ENCODE data around the gene AKAP14. TPM values are rescaled to one million over a fixed set of nuclear protein-coding genes. Genes with fewer than 3 reads are reported as not detected.
"Not testable (repeated sequence)": the region's sequence is repeated elsewhere in the genome, so short reads cannot be mapped to it uniquely, and the experiment has no call there.

The AKAP14 gene
- total RNA-seq, result not detected in 2 replicates

DNA sequence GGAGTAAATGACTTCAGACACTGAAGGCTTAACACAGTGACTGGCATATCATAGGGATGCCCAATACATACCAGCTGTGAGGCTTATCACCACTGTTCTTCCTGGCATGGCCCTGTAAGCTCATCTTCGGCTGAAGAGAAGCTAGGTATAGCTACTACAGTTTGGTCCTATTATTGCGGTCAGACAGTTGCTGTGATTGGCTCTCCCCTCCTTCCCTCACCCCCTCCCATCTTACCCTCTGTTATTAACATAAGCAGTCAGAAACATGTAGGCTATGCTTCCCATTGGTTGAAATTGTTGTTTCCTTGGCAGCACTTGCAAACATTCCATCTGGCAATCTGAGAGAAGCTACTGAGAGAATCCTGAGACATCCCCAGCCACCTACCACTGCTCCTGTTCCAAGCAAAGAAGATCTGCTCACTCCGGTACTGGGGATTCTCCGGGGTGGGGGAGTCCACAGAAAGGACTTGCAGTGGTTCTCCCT, at the start of gene AKAP14:
TSS of gene AKAP14 (plus strand) at position 51 of the 484 bp plus-strand sequence. CDS start 7,331 bp downstream, outside the sequence.
- DNase-seq, result no peak

DNA sequence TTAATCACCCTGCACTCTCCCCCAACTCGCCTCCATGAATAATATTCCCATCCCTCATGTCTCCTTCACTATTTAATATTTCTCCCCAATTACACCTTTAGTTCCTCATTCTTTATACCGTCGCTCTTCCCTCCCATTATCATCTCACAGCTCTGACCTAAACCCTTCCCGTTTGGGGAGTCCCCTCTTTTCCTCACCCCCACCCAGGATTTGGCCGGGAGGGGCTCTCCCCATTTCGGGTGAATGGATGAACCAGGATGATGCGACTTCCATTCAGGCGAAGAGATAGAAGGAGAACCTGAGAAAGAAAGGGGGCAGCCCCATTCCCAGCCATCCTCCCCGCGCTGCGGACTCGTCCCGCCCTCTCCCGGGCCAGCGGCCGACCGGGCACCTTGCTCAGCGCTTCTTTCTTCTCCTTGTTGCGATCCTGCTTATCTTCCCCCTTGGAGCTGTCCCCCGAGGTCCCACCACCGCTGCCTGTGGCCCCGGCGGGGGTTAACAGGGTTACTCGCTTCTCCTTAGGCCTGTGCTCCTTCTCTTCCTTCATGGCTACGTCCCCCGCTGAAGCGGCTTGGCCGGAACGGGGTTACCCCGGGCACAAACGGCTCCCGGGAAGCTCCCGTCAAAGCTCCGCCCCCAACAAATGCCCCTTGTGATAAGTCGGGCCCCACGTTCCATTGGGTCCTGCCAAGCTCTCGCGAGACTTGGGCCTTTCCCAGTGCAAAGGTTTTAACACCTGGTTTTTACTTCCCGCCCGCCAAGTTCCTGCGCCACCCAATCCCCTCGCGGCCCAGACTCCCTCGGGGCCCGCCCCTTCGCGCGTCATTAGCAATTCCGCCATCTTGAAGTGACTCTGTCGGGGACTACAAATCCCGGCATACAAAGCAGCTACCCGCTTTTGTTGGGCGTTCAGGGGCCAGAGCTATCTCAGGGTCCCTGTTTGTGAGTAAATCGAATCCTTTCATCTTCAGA, 43.0 kb upstream of the AKAP14 start, which contains the start of gene UPF3B:
TSS of gene UPF3B (minus strand) at position 582 of the 972 bp plus-strand sequence. CDS start at position 547, 35 bp downstream.
- peak; percentile 97 for DNase-seq

- DNase-seq, result peak; percentile 10
These were observed 42.2 kb upstream of the AKAP14 start for GRCh38 chrX:119853444-119853843.

- peak; percentile 43 for DNase-seq
These were observed 25.0 kb upstream of the AKAP14 start for GRCh38 chrX:119870626-119871131.

- DNase-seq, result peak; percentile 35
These were observed 24.5 kb upstream of the AKAP14 start for GRCh38 chrX:119871245-119871598.

DNA sequence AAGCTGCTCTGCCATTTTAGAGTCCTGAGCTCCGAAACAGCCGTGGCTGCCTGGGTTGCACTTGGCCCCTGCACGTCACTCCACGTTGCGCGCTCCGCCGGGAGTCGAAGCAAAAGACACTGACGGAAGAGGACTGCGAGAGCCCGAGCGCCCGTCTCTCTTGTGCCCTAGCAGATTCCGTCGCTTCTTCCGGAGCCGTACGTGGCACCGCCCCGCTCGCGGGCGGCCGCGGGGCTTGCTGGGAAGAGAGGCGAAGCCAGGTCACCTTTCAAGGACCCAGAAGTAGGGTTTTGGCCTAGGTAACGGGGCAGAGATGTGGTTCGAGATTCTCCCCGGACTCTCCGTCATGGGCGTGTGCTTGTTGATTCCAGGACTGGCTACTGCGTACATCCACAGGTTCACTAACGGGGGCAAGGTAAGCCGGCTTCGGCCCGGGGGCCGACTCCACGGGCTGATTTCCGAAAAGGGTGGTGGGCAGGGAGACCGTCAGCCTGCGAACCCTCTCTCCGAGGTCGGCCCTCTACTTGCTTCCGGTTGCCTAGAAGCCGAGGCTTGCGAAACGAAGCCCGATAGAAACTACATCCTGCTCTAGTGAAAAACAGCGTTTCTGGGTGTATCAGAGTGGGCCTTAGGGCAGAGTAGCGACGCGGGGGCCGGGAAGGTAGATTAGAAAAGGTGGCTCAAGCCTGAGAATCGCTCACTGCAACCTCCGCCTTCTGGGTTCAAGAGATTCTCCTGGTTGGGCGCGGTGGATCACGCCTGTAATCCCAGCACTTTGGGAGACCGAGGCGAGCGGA, 23.9 kb upstream of the AKAP14 start, which contains the start of the genes NDUFA1 and RNF113A:
TSS of gene NDUFA1 (plus strand) at position 234 of the 797 bp plus-strand sequence. CDS start at position 314, 80 bp downstream.
TSS of gene RNF113A (minus strand) at position 135 of the 797 bp plus-strand sequence. CDS start at position 15, 120 bp downstream.
- peak; percentile 77 for DNase-seq

DNA sequence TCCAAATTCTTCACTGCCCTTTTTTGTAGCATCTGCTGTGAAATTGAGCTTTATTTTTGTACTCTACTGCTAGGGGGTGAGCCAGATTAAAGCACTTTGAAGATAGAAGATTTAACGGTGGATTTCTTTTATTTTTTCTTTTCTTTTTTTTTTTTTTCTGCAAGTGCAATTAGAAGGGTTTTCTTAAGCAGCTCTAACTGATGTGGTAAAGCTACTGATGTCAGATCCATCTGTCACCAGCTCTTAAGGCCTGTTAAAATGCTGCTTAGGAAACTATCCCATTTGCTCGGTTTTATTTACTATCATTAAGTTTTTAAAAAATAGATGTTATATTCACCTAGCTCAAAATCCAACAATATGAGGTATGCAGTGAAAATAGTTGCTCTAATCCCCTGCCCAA, 17.0 kb upstream of the AKAP14 start:
- no peak for DNase-seq

- no peak for DNase-seq
These were observed 15.6 kb upstream of the AKAP14 start for GRCh38 chrX:119880076-119880475.

DNA sequence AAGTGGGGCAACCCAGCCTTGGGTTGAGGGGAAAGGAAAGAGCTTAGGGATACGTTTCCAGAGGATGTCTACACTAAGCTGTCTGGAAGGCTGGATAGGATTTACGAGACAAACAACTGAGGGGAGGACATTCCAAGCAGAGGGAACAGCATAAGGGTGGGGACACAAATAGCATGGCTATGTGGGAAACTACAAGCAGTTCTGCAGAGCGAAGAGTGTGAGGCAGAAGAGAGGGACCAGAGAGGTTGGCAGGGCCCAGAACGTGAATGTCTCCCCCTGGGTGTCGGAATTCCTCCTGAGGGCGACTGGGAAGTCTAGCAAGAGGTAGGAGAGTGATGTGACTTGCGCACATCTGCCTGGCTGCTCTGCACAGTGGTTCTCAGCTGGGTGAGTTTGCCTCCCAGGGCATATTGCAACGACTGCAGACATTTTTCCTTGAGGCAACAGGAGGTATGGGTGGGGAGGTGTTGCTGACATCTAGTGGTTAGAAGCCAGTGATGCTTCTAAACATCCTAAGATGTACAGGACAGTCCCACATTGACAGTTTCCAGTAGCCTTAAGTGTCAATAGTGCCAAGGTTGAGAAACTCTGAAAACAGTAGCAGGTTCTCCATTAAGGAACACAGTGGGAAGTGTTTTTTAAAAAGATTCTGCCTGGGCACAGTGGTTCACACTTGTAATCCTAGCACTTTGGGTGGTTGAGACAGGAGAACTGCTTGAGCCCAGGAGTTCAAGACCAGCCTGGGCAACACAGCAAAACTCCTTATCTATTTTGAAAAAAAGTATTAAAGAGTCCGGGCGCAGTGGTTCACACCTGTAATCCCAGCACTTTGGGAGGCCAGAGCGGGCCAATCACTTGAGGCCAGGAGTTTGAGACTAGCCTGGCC, 14.9 kb upstream of the AKAP14 start:
- peak; percentile 71 for DNase-seq

DNA sequence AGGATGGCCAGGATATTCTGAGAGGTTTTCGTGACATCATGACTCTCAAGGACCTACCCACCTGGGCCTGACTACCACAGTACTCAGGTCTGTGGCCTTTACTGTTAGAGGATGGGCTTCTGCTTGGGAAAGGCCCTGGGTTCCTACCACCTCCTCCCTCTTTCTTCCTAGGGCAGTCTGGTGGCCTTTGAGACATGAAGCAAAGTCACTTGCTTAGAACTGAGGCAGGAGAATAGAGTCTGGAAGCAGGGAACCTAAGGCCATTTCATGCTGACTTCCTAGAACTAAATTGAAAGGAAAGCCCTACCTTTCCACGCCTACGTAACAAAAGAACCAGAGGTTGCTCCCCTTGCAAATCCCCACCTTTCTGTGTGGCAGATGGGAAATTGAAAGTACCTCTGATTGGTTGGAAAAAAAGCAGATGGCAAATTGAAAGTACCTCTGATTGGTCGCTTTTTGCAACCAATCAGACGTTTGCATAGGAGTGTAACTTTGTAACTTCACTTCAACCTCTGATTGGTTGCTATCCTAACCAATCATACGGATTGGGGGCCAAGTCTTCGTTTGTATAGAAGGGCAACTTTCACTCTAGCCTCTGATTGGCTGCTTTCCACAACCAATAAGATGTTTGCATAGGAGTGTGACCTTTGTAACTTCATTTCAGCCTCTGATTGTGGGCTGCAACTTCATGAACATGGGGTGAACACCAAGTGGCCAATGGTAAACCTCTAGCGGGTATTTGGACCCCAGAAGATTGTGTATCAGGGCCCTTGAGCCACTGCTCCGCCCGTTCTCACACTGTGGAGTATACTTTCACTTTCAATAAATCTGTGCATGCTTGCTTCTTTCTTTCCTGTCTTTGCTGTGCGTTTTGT, 9.9 kb upstream of the AKAP14 start:
- DNase-seq, result peak; percentile 7

DNA sequence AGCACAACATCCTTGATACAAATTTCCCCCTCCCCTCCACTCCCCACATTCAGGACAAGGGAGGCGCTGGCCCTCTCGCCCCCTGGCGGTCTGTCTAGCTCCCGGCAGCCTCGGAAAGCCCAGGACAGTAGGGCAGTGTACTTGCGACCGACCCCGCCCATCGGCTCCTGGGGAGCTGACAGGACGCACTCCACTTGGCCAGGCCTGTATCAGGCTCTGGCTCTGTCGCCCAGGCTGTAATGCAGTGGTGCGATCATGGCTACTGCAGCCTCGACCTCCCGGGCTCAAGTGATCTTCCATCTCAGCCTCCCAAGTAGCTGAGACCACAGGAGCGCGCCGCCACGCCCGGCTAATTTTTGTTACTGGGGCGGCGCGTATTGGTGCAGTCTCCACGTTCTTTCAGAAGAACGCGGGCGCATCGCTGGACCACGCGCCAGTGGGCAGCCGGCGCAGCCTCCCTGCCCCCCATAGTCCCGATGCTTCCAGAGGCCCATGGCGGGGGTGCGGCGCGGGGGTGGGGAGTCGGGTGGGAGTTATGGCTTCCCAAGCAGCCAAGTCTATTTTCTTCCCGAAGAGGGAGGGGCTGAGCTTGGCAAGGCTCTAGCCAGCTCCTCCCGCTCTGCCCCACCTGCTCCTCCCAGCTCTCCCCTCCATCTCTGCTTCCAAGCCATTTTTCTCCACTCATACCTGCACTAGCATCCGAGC, 7.8 kb upstream of the AKAP14 start:
- DNase-seq, result peak; percentile 74

GRCh38 chrX:119890626-119891025, 5.1 kb upstream of the AKAP14 start:
- DNase-seq, result not testable (repeated sequence)

- DNase-seq, result not testable (repeated sequence)
These were observed 3.6 kb upstream of the AKAP14 start for GRCh38 chrX:119891961-119892692.

DNA sequence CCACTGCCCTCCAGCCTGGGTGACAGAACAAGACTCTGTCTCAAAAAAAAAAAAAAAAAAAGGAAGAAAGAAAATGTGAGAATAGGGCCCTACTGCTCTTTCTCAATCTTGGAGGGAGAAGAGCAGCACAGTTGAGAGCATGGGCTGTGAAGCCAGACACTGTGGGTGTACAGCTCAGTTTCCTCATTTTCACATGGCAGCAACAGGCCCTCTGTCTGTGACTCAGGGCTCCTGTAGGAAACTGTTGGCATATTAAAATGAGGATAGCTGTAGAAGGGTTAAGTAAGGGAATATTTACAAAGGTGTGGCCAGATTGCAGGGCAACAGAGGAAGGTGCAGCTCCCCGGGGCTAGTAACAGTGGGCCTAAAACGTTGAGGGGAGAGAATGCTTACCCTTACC, 3.4 kb downstream of the AKAP14 start:
- no peak for DNase-seq

DNA sequence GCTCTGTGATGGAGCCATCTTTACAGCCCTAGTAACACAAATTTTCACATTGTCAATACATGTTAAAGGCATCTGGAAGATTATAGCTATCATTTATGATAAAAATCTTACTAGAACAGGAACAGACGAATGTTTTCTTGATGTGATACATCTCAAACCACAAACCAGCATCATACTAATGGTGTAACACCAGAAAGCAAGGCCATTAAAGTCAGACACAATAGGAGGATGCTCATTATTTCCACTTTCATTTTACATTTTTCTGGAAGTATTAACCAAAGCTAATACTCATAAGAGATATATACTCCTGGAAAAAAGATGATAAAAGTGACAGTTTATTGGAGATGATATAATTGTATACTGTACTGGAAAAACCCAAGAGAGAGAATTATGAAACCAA, 5.3 kb downstream of the AKAP14 start:
- DNase-seq, result no peak

- DNase-seq, result no peak
These were observed 20.6 kb downstream of the AKAP14 start for GRCh38 chrX:119916310-119916709.

DNA sequence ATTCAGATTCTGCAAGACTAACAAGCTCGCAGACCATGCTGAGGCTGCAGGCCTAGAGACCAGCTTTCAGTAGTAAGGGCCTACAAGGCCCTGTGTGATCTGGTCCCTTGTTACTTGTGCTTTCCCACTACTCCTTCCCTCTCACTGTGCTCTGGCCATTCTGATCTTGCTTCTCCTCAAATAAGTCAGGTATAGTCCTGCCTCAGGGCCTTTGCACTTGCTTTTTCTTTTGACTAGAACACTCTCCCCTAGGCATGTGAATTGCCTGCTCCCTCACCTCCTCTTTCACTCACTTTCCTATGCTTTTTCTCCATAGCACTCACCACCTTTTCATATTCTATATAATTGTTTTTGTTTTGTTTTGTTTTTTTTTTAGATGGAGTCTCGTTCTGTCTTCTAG, 22.2 kb downstream of the AKAP14 start:
- DNase-seq, result no peak

DNA sequence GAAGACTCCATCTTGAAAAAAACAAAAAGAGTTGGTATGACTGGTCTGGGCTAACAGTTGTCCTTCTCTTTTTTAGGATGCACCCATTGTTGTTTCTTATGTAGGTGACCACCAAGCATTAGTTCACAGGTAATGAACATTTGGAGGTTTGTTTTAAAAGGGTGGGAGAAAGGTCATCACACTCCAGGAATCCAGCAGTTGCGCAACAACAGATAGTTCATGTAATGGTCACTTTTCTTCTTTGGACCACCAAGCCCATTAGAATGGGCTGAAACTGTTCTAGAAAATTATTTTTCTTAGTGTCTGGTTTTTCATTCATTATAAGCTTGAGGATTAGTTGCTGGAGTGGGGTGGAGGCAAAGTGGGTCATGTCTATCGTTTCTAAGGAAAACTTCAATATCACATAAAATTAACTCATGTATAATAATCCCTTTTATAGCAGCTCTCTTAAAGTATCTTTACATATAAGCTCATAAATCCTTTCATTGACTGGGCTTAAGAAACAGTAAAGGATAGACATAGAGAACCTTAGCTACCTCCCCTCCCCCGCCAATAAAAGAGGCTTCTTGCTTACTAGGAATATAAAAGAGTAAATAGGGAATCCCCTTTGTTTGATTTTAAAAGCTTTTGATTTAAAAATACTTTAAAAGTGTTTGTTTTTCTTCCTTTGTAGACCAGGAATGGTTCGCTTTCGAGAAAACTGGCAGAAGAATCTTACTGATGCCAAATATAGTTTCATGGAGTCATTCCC, 24.3 kb downstream of the AKAP14 start:
- DNase-seq, result no peak

Data from dermis blood vessel endothelial cell (primary cell).